Testis (tissue), 3 donors: ENCODE results near the gene PMVK. TPM values are rescaled to one million over a fixed set of nuclear protein-coding genes. Genes with fewer than 3 reads are reported as not detected.

Experiments used
- DNase-seq: peaks from one replicate; pipeline ENCODE4 v3.0.0-alpha.2; 2019
- H3K27ac ChIP-seq, 2 donors: fragments of 200-600 bp; sonication (generic); one replicate each; pipeline ENCODE4 v1.5.1; 2019
- H3K27me3 ChIP-seq: fragments of 200-600 bp; sonication (generic); one replicate; pipeline ENCODE4 v1.5.1; 2019
- H3K36me3 ChIP-seq: fragments of 200-600 bp; sonication (generic); one replicate; pipeline ENCODE4 v1.5.1; 2017; ENCODE audit warnings: low read depth; ENCODE audit errors: missing control alignments
- H3K4me1 ChIP-seq: fragments of 200-600 bp; sonication (generic); one replicate; pipeline ENCODE4 v1.5.1; 2019
- H3K4me3 ChIP-seq, 2 donors: fragments of 200-600 bp; sonication (generic); one replicate each; pipeline ENCODE4 v1.5.1; 2017 to 2019
- H3K9me3 ChIP-seq: fragments of 200-600 bp; sonication (generic); one replicate; pipeline ENCODE4 v1.5.1; 2017
- CTCF ChIP-seq, 3 experiments: fragments of 450-650 bp in 2 of 3; fragments of 200-600 bp in 1 of 3; sonication (generic) in 1 of 3; IDR thresholded peaks; one replicate each; pipeline ENCODE4 v1.5.1; 2016 to 2019; ENCODE audit warnings: antibody characterized with exemption in 3 of 3, mild to moderate bottlenecking in 2 of 3, moderate library complexity in 1 of 3
- POLR2A ChIP-seq: fragments of 450-650 bp; IDR thresholded peaks from one replicate; pipeline ENCODE4 v1.6.1; 2017; ENCODE audit warnings: antibody characterized with exemption, mild to moderate bottlenecking, moderate library complexity
- WGBS, 2 donors: methylation state at CpG; one replicate each; pipeline ENCODE4 v1.1.5; 2018; 5-methylcytosine and 5-hydroxymethylcytosine counted together
- intact Hi-C: fragments of 100-400 bp; cut with DNase I; formaldehyde crosslinking; loops from one replicate; pipeline ENCODE4 v1.15.1; 2023; ENCODE audit warnings: low total_unique reads
- polyA plus RNA-seq: library from polyadenylated mRNA; stranded (reverse); fragments of 350-450 nt; fragmentation: Illumina TruSeq; extraction: RNeasy Lipid Tissue Mini Kit (QIAGEN cat#74804); gene quantifications from one replicate; pipeline ENCODE4 v1.2.3, GENCODE V29; 2014; ENCODE audit warnings: low read depth, low replicate concordance; ENCODE audit not compliant: insufficient read depth
- total RNA-seq, 2 donors: library from RNA; depleted of rRNA; stranded (reverse); fragments of >200 nt; gene quantifications; one replicate each; pipeline ENCODE4 v1.2.3, GENCODE V29; 2016

PMVK gene
- total and polyA plus RNA-seq, 3 donors from 2014 or later, result 21.1 to 44.6 (median 27.7) TPM

GRCh38 chr1:154967331-154967950 lies 30.9 kb upstream of the PMVK start:
- DNase-seq, result no peak
- WGBS, 2 donors, result 86% methylated on average over 5 of the region's 5 CpGs
- no peaks in the 10 kb centered on the region for H3K9me3 ChIP-seq
- peaks cover 40% of the 10 kb centered on the region for H3K4me1 ChIP-seq
- no peaks in the 10 kb centered on the region for H3K36me3 ChIP-seq
- peak overlapping the region in 1 of 2 donors; percentile 23 for H3K27ac ChIP-seq
- H3K4me3 ChIP-seq, result no peak overlapping the region
- no peaks in the 10 kb centered on the region for H3K27me3 ChIP-seq
- TF ChIP-seq POLR2A, result no peak
- TF ChIP-seq CTCF (IDR thresholded peaks at IDR 0.05), result no peak
- intact Hi-C loops, result no loop called here

GRCh38 chr1:154966111-154966510 lies 29.6 kb upstream of the PMVK start:
- no peaks in the 10 kb centered on the region for H3K9me3 ChIP-seq
- H3K4me1 ChIP-seq, result peaks cover 26% of the 10 kb centered on the region
- no peak overlapping the region for H3K27ac ChIP-seq
- H3K4me3 ChIP-seq, result no peak overlapping the region
- TF ChIP-seq CTCF (IDR thresholded peaks at IDR 0.05) (no peak), POLR2A (no peak)
- intact Hi-C loops, result no loop called here
- WGBS, 2 donors, result 83 to 84% methylated on average over 4 to 7 of the region's 7 CpGs
- no peaks in the 10 kb centered on the region for H3K27me3 ChIP-seq
- no peaks in the 10 kb centered on the region for H3K36me3 ChIP-seq
- no peak for DNase-seq

- TF ChIP-seq POLR2A, result no peak
- TF ChIP-seq CTCF (IDR thresholded peaks at IDR 0.05), result no peak
- H3K27me3 ChIP-seq, result no peaks in the 10 kb centered on the region
- no peak overlapping the region for H3K4me3 ChIP-seq
- WGBS, 2 donors, result 79 to 82% methylated on average over 6 of the region's 6 CpGs
- no peak overlapping the region for H3K27ac ChIP-seq
- no peaks in the 10 kb centered on the region for H3K36me3 ChIP-seq
- intact Hi-C loops, result no loop called here
- peaks cover 19% of the 10 kb centered on the region for H3K4me1 ChIP-seq
- no peak for DNase-seq
- no peaks in the 10 kb centered on the region for H3K9me3 ChIP-seq
Measured at GRCh38 chr1:154964359-154964758, 27.8 kb upstream of the PMVK start.

- Histone ChIP-seq H3K27ac (no peak overlapping the region), H3K36me3 (no peaks in the 10 kb centered on the region), H3K4me1 (peaks cover 15% of the 10 kb centered on the region), H3K27me3 (no peaks in the 10 kb centered on the region), H3K9me3 (no peaks in the 10 kb centered on the region), H3K4me3 (no peak overlapping the region)
- TF ChIP-seq POLR2A, result no peak
- no peak for TF ChIP-seq CTCF (IDR thresholded peaks at IDR 0.05)
- intact Hi-C loops, result no loop called here
- 73 to 75% methylated on average over 8 of the region's 8 CpGs for WGBS, 2 donors
- no peak for DNase-seq
Measured at GRCh38 chr1:154963643-154964042, 27.1 kb upstream of the PMVK start.

GRCh38 chr1:154962795-154963330 lies 26.3 kb upstream of the PMVK start:
- Histone ChIP-seq H3K36me3 (no peaks in the 10 kb centered on the region), H3K27me3 (no peaks in the 10 kb centered on the region), H3K27ac (peak overlapping the region in 1 of 2 donors; percentile 99), H3K4me3 (peak overlapping the region in 1 of 2 donors; percentile 93), H3K9me3 (no peaks in the 10 kb centered on the region), H3K4me1 (peaks cover 15% of the 10 kb centered on the region)
- intact Hi-C loops, result no loop called here
- DNase-seq, result no peak
- WGBS, 2 donors, result 44 to 58% methylated on average over 6 of the region's 6 CpGs
- TF ChIP-seq POLR2A (no peak), CTCF (IDR thresholded peaks at IDR 0.05) (no peak)
